ENCODE measurements around the gene RASSF6.

The RASSF6 gene

DNA sequence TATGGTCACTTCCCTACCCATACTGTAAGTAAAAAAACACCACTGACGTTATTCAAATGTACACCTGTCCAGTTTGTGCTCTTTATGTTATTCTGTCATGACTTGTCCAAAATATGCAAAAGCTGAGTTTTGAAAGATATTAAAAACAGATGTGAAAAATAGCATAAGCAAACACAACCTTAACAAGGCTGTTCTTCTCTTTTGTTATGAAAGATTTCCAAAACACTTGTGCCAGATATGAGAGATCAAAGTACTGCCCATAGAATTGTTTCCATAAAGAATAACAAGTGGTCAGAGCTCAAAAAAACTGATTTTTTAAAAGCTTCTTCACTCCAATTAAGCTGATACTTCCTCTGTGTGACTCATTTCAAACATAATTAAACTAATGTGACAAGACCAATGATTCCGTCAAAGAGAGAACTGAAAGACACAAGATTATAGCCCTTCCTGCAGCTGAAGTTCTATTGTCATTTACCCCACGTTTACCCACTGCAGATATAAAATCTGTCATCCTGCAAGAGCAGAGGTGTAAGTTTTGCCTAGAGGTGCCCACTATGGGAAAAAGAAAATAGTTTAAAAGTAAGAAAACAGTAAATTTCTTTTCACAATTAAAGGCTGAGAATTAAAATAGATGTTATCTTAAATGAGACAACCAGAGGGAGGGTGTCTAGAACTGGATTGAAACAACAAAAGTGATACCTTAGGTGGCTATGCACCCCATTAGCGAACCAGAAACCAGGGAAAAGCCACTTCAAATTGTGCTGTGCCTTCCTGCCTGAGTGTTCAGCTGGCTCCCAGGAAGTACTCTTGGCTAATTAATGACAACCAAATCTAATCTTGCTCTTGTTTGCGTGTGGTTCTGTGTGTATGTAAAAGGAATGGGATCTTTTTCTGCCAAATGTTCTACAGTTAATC, 30.1 kb downstream of the RASSF6 start:
- Histone ChIP-seq H3K9ac (ENCODE audit: low read depth, low read length) (no peak overlapping the region), H3K4me1 (ENCODE audit: insufficient read depth, low read length) (no peaks in the 10 kb centered on the region), H3K27ac (ENCODE audit: low read length) (no peak overlapping the region), H3K27me3 (ENCODE audit: insufficient read depth, low read length) (no peaks in the 10 kb centered on the region), H3K9me3 (ENCODE audit: insufficient read depth, low read depth, low read length) (no peaks in the 10 kb centered on the region), H3K4me3 (ENCODE audit: low read length) (no peak overlapping the region), H3K36me3 (ENCODE audit: insufficient read depth, low read depth, low read length) (no peaks in the 10 kb centered on the region)

GRCh38 chr4:73589261-73589847, 30.9 kb downstream of the RASSF6 start:
- no peaks in the 10 kb centered on the region for H3K27me3 ChIP-seq (ENCODE audit: insufficient read depth, low read length)
- H3K27ac ChIP-seq (ENCODE audit: low read length): no peak overlapping the region
- peaks cover under 1% of the 10 kb centered on the region; the same call in 1 of the 2 replicates for H3K4me1 ChIP-seq (ENCODE audit: insufficient read depth, low read length)
- H3K9me3 ChIP-seq (ENCODE audit: insufficient read depth, low read depth, low read length): no peaks in the 10 kb centered on the region
- H3K4me3 ChIP-seq (ENCODE audit: low read length): no peak overlapping the region
- no peaks in the 10 kb centered on the region for H3K36me3 ChIP-seq (ENCODE audit: insufficient read depth, low read depth, low read length)
- no peak overlapping the region for H3K9ac ChIP-seq (ENCODE audit: low read depth, low read length)

GRCh38 chr4:73588613-73589012, 31.6 kb downstream of the RASSF6 start:
- no peaks in the 10 kb centered on the region for H3K27me3 ChIP-seq (ENCODE audit: insufficient read depth, low read length)
- H3K9ac ChIP-seq (ENCODE audit: low read depth, low read length): no peak overlapping the region
- no peaks in the 10 kb centered on the region for H3K36me3 ChIP-seq (ENCODE audit: insufficient read depth, low read depth, low read length)
- no peak overlapping the region for H3K27ac ChIP-seq (ENCODE audit: low read length)
- peaks cover 6% of the 10 kb centered on the region; the same call in 1 of the 2 replicates for H3K4me1 ChIP-seq (ENCODE audit: insufficient read depth, low read length)
- no peak overlapping the region for H3K4me3 ChIP-seq (ENCODE audit: low read length)
- no peaks in the 10 kb centered on the region for H3K9me3 ChIP-seq (ENCODE audit: insufficient read depth, low read depth, low read length)

DNA sequence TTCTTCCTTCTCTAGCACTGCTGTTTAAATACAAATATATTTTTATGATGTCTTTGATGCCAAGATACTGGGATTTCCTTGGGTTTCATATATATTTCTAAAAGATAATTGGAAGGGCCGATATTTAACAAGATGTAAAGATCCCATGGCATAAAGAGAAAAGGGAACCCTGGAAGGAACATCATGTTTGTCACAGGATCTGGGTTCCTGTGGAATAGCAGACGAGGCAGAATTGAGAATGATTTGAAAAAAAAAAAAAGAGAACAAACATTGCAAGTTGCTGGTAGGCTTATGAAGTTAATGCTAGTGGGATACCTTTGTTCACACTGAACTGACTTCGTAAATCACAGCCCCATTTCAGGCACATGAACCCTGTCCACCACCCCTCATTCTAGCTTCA, 33.6 kb downstream of the RASSF6 start:
- peaks cover 16% of the 10 kb centered on the region; the same call in 1 of the 2 replicates for H3K4me1 ChIP-seq (ENCODE audit: insufficient read depth, low read length)
- no peaks in the 10 kb centered on the region for H3K36me3 ChIP-seq (ENCODE audit: insufficient read depth, low read depth, low read length)
- no peak overlapping the region for H3K4me3 ChIP-seq (ENCODE audit: low read length)
- no peaks in the 10 kb centered on the region for H3K9me3 ChIP-seq (ENCODE audit: insufficient read depth, low read depth, low read length)
- no peak overlapping the region for H3K9ac ChIP-seq (ENCODE audit: low read depth, low read length)
- no peak overlapping the region for H3K27ac ChIP-seq (ENCODE audit: low read length)
- no peaks in the 10 kb centered on the region for H3K27me3 ChIP-seq (ENCODE audit: insufficient read depth, low read length)

DNA sequence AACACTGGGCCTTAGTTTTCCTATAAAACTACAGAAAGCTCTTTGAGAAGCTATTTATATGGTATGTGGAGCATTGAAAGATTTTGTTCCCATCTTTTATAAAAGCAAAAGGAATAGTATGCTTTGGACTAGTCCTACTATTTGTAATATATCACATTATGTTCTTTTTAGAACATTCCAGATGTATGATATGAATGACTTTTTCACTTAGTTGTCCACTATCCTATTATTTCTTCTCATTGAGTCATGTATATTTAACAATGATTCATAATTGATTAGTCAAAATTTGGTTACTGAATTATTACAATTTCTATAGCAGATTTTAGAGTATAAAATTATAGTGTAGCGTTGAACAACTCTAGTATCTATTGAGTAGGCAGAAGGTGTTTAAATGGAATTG, 34.2 kb downstream of the RASSF6 start:
- H3K4me1 ChIP-seq (ENCODE audit: insufficient read depth, low read length): peaks cover 22% of the 10 kb centered on the region; the same call in 1 of the 2 replicates
- H3K27me3 ChIP-seq (ENCODE audit: insufficient read depth, low read length): no peaks in the 10 kb centered on the region
- H3K4me3 ChIP-seq (ENCODE audit: low read length): no peak overlapping the region
- H3K9me3 ChIP-seq (ENCODE audit: insufficient read depth, low read depth, low read length): no peaks in the 10 kb centered on the region
- no peak overlapping the region for H3K9ac ChIP-seq (ENCODE audit: low read depth, low read length)
- H3K36me3 ChIP-seq (ENCODE audit: insufficient read depth, low read depth, low read length): no peaks in the 10 kb centered on the region
- H3K27ac ChIP-seq (ENCODE audit: low read length): no peak overlapping the region

DNA sequence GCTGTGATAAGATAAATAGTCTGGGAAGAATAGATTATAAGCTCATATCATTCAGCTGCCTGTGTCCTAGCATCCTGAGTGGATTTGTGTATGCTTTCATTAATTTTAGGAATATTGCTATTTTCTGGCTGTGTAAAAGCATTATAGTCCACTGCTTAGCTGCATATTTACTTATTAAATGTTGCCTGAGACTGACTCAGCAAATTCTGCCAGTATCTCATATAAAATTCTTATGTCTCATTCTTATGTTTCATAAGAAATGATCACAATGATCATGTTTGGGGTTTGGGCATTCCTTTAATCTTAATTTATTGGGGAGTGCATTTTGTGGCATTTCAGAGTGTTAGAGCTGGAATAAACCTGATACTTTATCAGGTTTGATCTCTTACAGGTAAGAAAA, 34.9 kb downstream of the RASSF6 start:
- Histone ChIP-seq H3K9me3 (ENCODE audit: insufficient read depth, low read depth, low read length) (no peaks in the 10 kb centered on the region), H3K4me3 (ENCODE audit: low read length) (no peak overlapping the region), H3K9ac (ENCODE audit: low read depth, low read length) (no peak overlapping the region), H3K27ac (ENCODE audit: low read length) (no peak overlapping the region), H3K4me1 (ENCODE audit: insufficient read depth, low read length) (peaks cover 22% of the 10 kb centered on the region; the same call in 1 of the 2 replicates), H3K27me3 (ENCODE audit: insufficient read depth, low read length) (no peaks in the 10 kb centered on the region), H3K36me3 (ENCODE audit: insufficient read depth, low read depth, low read length) (no peaks in the 10 kb centered on the region)

GRCh38 chr4:73583666-73584065, 36.6 kb downstream of the RASSF6 start:
- Histone ChIP-seq H3K4me3 (ENCODE audit: low read length) (peak overlapping the region; percentile 14), H3K27ac (ENCODE audit: low read length) (no peak overlapping the region)

DNA sequence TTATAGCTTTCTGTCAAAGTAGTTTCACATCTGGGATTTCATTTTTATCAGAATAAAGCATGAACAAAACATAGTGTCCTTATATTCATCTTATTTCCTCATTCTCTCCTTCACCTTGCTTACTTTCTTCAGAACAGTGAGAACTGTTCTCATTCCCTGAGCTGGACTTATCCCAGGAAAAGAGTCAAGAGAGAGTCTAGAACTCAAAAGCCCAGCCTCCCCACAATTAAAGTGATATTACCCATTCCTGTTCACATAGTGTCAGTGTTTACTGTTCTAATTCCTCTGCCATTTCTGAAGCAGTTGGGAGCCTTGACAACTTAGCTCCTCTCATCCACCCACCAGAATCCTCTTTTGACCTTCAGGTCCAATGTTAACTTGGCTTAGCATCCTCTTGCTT, 42.9 kb downstream of the RASSF6 start:
- peaks cover 13% of the 10 kb centered on the region; the same call in 1 of the 2 replicates for H3K4me1 ChIP-seq (ENCODE audit: insufficient read depth, low read length)
- no peaks in the 10 kb centered on the region for H3K36me3 ChIP-seq (ENCODE audit: insufficient read depth, low read depth, low read length)
- H3K9ac ChIP-seq (ENCODE audit: low read depth, low read length): no peak overlapping the region
- no peak overlapping the region for H3K27ac ChIP-seq (ENCODE audit: low read length)
- H3K9me3 ChIP-seq (ENCODE audit: insufficient read depth, low read depth, low read length): no peaks in the 10 kb centered on the region
- H3K27me3 ChIP-seq (ENCODE audit: insufficient read depth, low read length): no peaks in the 10 kb centered on the region
- H3K4me3 ChIP-seq (ENCODE audit: low read length): no peak overlapping the region

More at GRCh38 chr4:73583666-73584065, 36.6 kb downstream of the RASSF6 start:
- no peaks in the 10 kb centered on the region for H3K36me3 ChIP-seq (ENCODE audit: insufficient read depth, low read depth, low read length)
- H3K9me3 ChIP-seq (ENCODE audit: insufficient read depth, low read depth, low read length): no peaks in the 10 kb centered on the region
- peaks cover 22% of the 10 kb centered on the region; the same call in 1 of the 2 replicates for H3K4me1 ChIP-seq (ENCODE audit: insufficient read depth, low read length)
- H3K9ac ChIP-seq (ENCODE audit: low read depth, low read length): no peak overlapping the region
- H3K27me3 ChIP-seq (ENCODE audit: insufficient read depth, low read length): no peaks in the 10 kb centered on the region

GRCh38 chr4:73576381-73576780, 43.9 kb downstream of the RASSF6 start:
- Histone ChIP-seq H3K9ac (ENCODE audit: low read depth, low read length) (no peak overlapping the region), H3K27ac (ENCODE audit: low read length) (no peak overlapping the region), H3K4me3 (ENCODE audit: low read length) (no peak overlapping the region), H3K9me3 (ENCODE audit: insufficient read depth, low read depth, low read length) (no peaks in the 10 kb centered on the region), H3K27me3 (ENCODE audit: insufficient read depth, low read length) (no peaks in the 10 kb centered on the region), H3K4me1 (ENCODE audit: insufficient read depth, low read length) (peaks cover 6% of the 10 kb centered on the region; the same call in 1 of the 2 replicates), H3K36me3 (ENCODE audit: insufficient read depth, low read depth, low read length) (no peaks in the 10 kb centered on the region)

DNA sequence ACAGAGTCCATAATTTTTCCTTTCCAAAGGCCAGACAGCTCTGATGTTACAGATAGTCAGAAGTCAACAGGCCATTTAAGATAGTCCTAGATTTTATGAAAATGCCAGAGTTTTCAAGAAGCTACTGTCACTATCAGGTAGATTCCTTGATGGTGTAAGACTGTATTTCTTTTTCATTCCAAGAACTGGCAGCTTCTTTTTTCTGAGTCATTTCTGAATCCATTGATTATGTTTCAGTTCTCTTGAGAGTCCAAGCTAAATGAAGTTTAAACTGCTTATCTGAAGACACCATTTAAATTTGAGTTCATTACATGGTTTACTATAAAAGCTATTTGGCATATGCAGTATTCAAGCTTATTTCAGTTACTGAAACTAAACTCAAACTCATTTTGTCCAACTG, 44.6 kb downstream of the RASSF6 start:
- Histone ChIP-seq H3K27ac (ENCODE audit: low read length) (no peak overlapping the region), H3K4me3 (ENCODE audit: low read length) (no peak overlapping the region), H3K9ac (ENCODE audit: low read depth, low read length) (no peak overlapping the region), H3K27me3 (ENCODE audit: insufficient read depth, low read length) (no peaks in the 10 kb centered on the region), H3K36me3 (ENCODE audit: insufficient read depth, low read depth, low read length) (no peaks in the 10 kb centered on the region), H3K4me1 (ENCODE audit: insufficient read depth, low read length) (0 out of 2 replicates have a peak, but pooled peaks cover 4% of the 10 kb centered on the region), H3K9me3 (ENCODE audit: insufficient read depth, low read depth, low read length) (no peaks in the 10 kb centered on the region)

GRCh38 chr4:73573794-73574528, 46.3 kb downstream of the RASSF6 start:
- H3K4me1 ChIP-seq (ENCODE audit: insufficient read depth, low read length): 0 out of 2 replicates have a peak, but pooled peaks cover 4% of the 10 kb centered on the region
- no peak overlapping the region for H3K27ac ChIP-seq (ENCODE audit: low read length)
- H3K27me3 ChIP-seq (ENCODE audit: insufficient read depth, low read length): no peaks in the 10 kb centered on the region
- no peak overlapping the region for H3K4me3 ChIP-seq (ENCODE audit: low read length)
- H3K9me3 ChIP-seq (ENCODE audit: insufficient read depth, low read depth, low read length): no peaks in the 10 kb centered on the region
- H3K36me3 ChIP-seq (ENCODE audit: insufficient read depth, low read depth, low read length): no peaks in the 10 kb centered on the region
- no peak overlapping the region for H3K9ac ChIP-seq (ENCODE audit: low read depth, low read length)
